Endothelial cell of umbilical vein (primary cell): Measurements from ENCODE around the gene RAB11FIP3. TPM values are rescaled to one million over a fixed set of nuclear protein-coding genes. Genes with fewer than 3 reads are reported as not detected.

Source experiments
- BruUV-seq: library from RNA; stranded (reverse); fragments of 400-500 nt; replicated peaks from 2 replicates; lab custom pipeline; 2021; lab: Mats Ljungman, UMichigan
- CTCF ChIA-PET: fragments of 300-600, 350-600 bp; sonication (Branson Sonifier 250); formaldehyde crosslinking; loops from one replicate; lab custom pipeline; 2021; ENCODE audit warnings: antibody characterized with exemption, inconsistent platforms; lab: Charles Lee
- POLR2A ChIA-PET: fragments of 300-600, 350-600 bp; sonication (Branson Sonifier 250); formaldehyde crosslinking; loops from one replicate; lab custom pipeline; 2021; ENCODE audit warnings: antibody characterized with exemption, inconsistent platforms; lab: Charles Lee
- DNase-seq: peaks from one replicate; pipeline ENCODE4 v3.0.0-alpha.2; 2011; ENCODE audit warnings: low read depth, low spot score
- FAIRE-seq: peaks from 2 replicates; lab custom pipeline; 2011; peaks lifted over from hg19 to GRCh38; lab: Jason Lieb, UNC
- H2AFZ ChIP-seq: 2 replicates; pipeline ENCODE4 v1.6.0; 2012; ENCODE audit warnings: low read depth, low read length, control low read depth, inconsistent platforms
- H3K27ac ChIP-seq: 2 replicates; pipeline ENCODE4 v1.5.1; 2011; ENCODE audit warnings: low read depth, mild to moderate bottlenecking, control low read depth, low read length, moderate library complexity; ENCODE audit not compliant: insufficient read depth
- H3K27me3 ChIP-seq, 2 experiments: 2 replicates each; pipeline versions ENCODE4 v1.6.0 to v1.6.1; 2011; ENCODE audit warnings: low read length in 2 of 2, mixed read lengths in 1 of 2; ENCODE audit not compliant: control insufficient read depth in 2 of 2, insufficient read depth in 2 of 2
- H3K36me3 ChIP-seq, 2 experiments: 2 replicates in 1 of 2; 3 replicates in 1 of 2; pipeline ENCODE4 v1.5.1; 2011; ENCODE audit warnings: low read length in 2 of 2, mild to moderate bottlenecking in 1 of 2, moderate library complexity in 1 of 2; ENCODE audit not compliant: control insufficient read depth in 2 of 2, insufficient read depth in 2 of 2; ENCODE audit errors: extremely low read depth in 1 of 2
- H3K4me1 ChIP-seq: 3 replicates; pipeline ENCODE4 v1.5.1; 2011; ENCODE audit warnings: mild to moderate bottlenecking, low read length; ENCODE audit not compliant: control insufficient read depth, insufficient read depth; ENCODE audit errors: extremely low read depth
- H3K4me2 ChIP-seq: 2 replicates; pipeline ENCODE4 v1.6.1; 2011; ENCODE audit warnings: low read length, control low read depth, mixed read lengths; ENCODE audit not compliant: insufficient read depth
- H3K4me3 ChIP-seq, 3 experiments: fragments of 200-600 bp in 1 of 3; sonication (generic), shearing (Covaris generic) in 1 of 3; replicated peaks in 1 of 3; 2 replicates each; pipeline ENCODE4 v1.5.1; 2011 to 2016; ENCODE audit warnings: control low read depth in 3 of 3, low read length in 3 of 3, mild to moderate bottlenecking in 2 of 3, inconsistent platforms in 1 of 3, low read depth in 1 of 3, moderate library complexity in 1 of 3; ENCODE audit not compliant: insufficient read depth in 1 of 3
- H3K79me2 ChIP-seq: 2 replicates; pipeline ENCODE4 v1.6.0; 2012; ENCODE audit warnings: low read length, inconsistent platforms; ENCODE audit not compliant: control insufficient read depth, insufficient read depth
- H3K9ac ChIP-seq: replicated peaks from 2 replicates; pipeline ENCODE3; 2011; ENCODE audit warnings: low read length, control low read depth; ENCODE audit not compliant: insufficient read depth; ENCODE audit errors: extremely low read depth
- H3K9me1 ChIP-seq: replicated peaks from 3 replicates; pipeline ENCODE4 v1.6.0; 2011; ENCODE audit warnings: mild to moderate bottlenecking, low read length; ENCODE audit not compliant: control insufficient read depth, insufficient read depth; ENCODE audit errors: extremely low read depth
- H3K9me3 ChIP-seq: replicated peaks from 2 replicates; pipeline ENCODE4 v1.5.1; 2012; ENCODE audit warnings: low read length, inconsistent platforms; ENCODE audit not compliant: control insufficient read depth, insufficient read depth
- H4K20me1 ChIP-seq: replicated peaks from 2 replicates; pipeline ENCODE3; 2011; ENCODE audit warnings: mild to moderate bottlenecking, low read length; ENCODE audit not compliant: control insufficient read depth, insufficient read depth; ENCODE audit errors: extremely low read depth
- EZH2 ChIP-seq: IDR thresholded peaks from 2 replicates; pipeline ENCODE4 v1.6.1; 2012; ENCODE audit warnings: borderline replicate concordance, low read depth, mild to moderate bottlenecking, moderate library complexity, low read length, inconsistent platforms; ENCODE audit not compliant: severe bottlenecking
- FOS ChIP-seq: IDR thresholded peaks from 2 replicates; pipeline ENCODE4 v1.6.1; 2011; ENCODE audit warnings: mild to moderate bottlenecking, low read length, moderate library complexity, borderline replicate concordance; ENCODE audit not compliant: insufficient read depth
- GATA2 ChIP-seq: IDR thresholded peaks from 2 replicates; pipeline ENCODE4 v1.7.0; 2011; ENCODE audit warnings: low read depth, mild to moderate bottlenecking, moderate library complexity, mixed read lengths, low read length; ENCODE audit not compliant: insufficient read length, insufficient read depth
- JUN ChIP-seq: IDR thresholded peaks from 2 replicates; pipeline ENCODE4 v1.6.1; 2011; ENCODE audit warnings: borderline replicate concordance, low read depth; ENCODE audit not compliant: insufficient read length, insufficient read depth
- MYC ChIP-seq: IDR thresholded peaks from one replicate; pipeline ENCODE4 v1.6.1; 2011; ENCODE audit warnings: mild to moderate bottlenecking, low read depth, low read length
- POLR2A ChIP-seq: IDR thresholded peaks from 2 replicates; pipeline ENCODE4 v1.6.1; 2012; ENCODE audit warnings: low read depth, mild to moderate bottlenecking, control low read depth, low read length
- POLR2AphosphoS5 ChIP-seq: IDR thresholded peaks from 2 replicates; pipeline ENCODE4 v1.6.1; 2012; ENCODE audit warnings: low read depth, mild to moderate bottlenecking, control low read depth, low read length, moderate library complexity; ENCODE audit not compliant: insufficient read depth
- dilution Hi-C: fragments of 300-500 bp; cut with MboI; formaldehyde crosslinking; loops from one replicate; pipeline ENCODE4 v1.15.0; 2019; ENCODE audit warnings: low sequenced_read_pairs; ENCODE audit not compliant: extremely low pct_ligation_motif_present
- intact Hi-C: fragments of 100-400 bp; cut with micrococcal nuclease; formaldehyde crosslinking; loops from one replicate; pipeline ENCODE4 v1.10.0; 2022
- polyA plus RNA-seq, 4 experiments: library from polyadenylated mRNA; depleted of rRNA in 3 of 4; stranded (reverse) in 3 of 4; unstranded in 1 of 4; fragments of >200 nt; gene quantifications; 2 replicates each; pipeline versions ENCODE4 v1.2.1 to v1.2.3, GENCODE V29; 2011 to 2012; ENCODE audit warnings: missing spikeins in 1 of 4
- total RNA-seq: library from RNA; stranded (reverse); gene quantifications from 2 replicates; pipeline ENCODE4 v1.2.3, GENCODE V29; 2021
- TF ChIP-seq, protein P1 (sequence below), 2 donors: IDR thresholded peaks; 1 replicate in 1 of 2; 2 replicates in 1 of 2; pipeline ENCODE4 v1.5.1; 2011; ENCODE audit warnings: low read length in 2 of 2, mild to moderate bottlenecking in 2 of 2, moderate library complexity in 2 of 2, control low read depth in 1 of 2, inconsistent platforms in 1 of 2, low read depth in 1 of 2; ENCODE audit not compliant: insufficient read depth in 1 of 2; ENCODE audit errors: extremely low read depth in 1 of 2
- TF ChIP-seq, protein P2 (sequence below): IDR thresholded peaks from 2 replicates; pipeline ENCODE4 v1.6.1; 2011; ENCODE audit not compliant: insufficient read depth, insufficient read length

Gene RAB11FIP3
- total and polyA plus RNA-seq, 2 donors (not counting 3 experiments of a cell fraction or from before 2014, with no cell fraction given): 20.5 to 75.9 TPM

DNA sequence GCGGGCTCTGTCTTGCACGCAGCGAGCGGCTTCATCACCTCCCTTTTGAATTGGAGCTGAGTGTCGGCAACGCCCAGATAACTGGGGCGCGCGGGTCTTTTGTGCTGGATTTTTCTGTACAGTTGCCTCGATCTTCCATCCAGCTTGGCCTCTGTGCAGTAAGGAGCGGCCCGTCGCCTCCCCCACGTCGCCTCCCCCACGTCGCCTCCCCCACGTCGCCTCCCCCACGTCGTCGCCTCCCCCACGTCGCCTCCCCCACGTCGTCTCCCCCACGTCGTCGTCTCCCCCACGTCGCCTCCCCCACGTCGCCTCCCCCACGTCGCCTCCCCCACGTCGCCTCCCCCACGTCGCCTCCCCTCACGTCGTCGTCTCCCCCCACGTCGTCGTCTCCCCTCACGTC lies 119.1 kb downstream of the RAB11FIP3 start:
- Histone ChIP-seq H2AFZ (no peak overlapping the region), H3K79me2 (peaks cover 55% of the 10 kb centered on the region), H4K20me1 (no peaks in the 10 kb centered on the region), H3K9ac (no peak overlapping the region), H3K9me3 (no peaks in the 10 kb centered on the region), H3K4me2 (no peak overlapping the region), H3K9me1 (no peaks in the 10 kb centered on the region), H3K36me3 (peaks cover 0 to 4% of the 10 kb centered on the region in 2 experiments), H3K27me3 (no peaks in the 10 kb centered on the region), H3K27ac (no peak overlapping the region), H3K4me1 (no peaks in the 10 kb centered on the region), H3K4me3 (no peak overlapping the region)
- dilution Hi-C loops: no loop called here
- intact Hi-C loops: no loop called here
- FAIRE-seq (no peak), DNase-seq (no peak)
- TF ChIP-seq GATA2 (no peak), POLR2A (no peak), FOS (no peak), EZH2 (no peak), MYC (no peak), POLR2AphosphoS5 (no peak), JUN (no peak)
- TF ChIP-seq, protein P1, sequence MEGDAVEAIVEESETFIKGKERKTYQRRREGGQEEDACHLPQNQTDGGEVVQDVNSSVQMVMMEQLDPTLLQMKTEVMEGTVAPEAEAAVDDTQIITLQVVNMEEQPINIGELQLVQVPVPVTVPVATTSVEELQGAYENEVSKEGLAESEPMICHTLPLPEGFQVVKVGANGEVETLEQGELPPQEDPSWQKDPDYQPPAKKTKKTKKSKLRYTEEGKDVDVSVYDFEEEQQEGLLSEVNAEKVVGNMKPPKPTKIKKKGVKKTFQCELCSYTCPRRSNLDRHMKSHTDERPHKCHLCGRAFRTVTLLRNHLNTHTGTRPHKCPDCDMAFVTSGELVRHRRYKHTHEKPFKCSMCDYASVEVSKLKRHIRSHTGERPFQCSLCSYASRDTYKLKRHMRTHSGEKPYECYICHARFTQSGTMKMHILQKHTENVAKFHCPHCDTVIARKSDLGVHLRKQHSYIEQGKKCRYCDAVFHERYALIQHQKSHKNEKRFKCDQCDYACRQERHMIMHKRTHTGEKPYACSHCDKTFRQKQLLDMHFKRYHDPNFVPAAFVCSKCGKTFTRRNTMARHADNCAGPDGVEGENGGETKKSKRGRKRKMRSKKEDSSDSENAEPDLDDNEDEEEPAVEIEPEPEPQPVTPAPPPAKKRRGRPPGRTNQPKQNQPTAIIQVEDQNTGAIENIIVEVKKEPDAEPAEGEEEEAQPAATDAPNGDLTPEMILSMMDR (IDR thresholded peaks at IDR 0.05; ENCODE audit: extremely low read depth in 1 of 2, insufficient read depth in 1 of 2, low read depth in 1 of 2, low read length in 2 of 2): no peak
- TF ChIP-seq, protein P2, sequence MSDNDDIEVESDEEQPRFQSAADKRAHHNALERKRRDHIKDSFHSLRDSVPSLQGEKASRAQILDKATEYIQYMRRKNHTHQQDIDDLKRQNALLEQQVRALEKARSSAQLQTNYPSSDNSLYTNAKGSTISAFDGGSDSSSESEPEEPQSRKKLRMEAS: no peak
- ChIA-PET POLR2A (interaction anchor here (0.6 kb wide), 1 partner anchor 12 kb away, joined by 4 read pairs; no protein-coding TSS in a partner anchor), CTCF (interaction anchor here (2.1 kb wide), 1 partner anchor 10 kb away, joined by 5 read pairs; no protein-coding TSS in a partner anchor)
- no TSS peak for BruUV-seq
